ENCODE measurements around the gene ZNF700.
A peak's percentile ranks its signal among the peaks of the same experiment; 100 is the strongest.
"Not testable (repeated sequence)": the region's sequence is repeated elsewhere in the genome, so short reads cannot be mapped to it uniquely, and the experiment has no call there.

The ZNF700 gene

DNA sequence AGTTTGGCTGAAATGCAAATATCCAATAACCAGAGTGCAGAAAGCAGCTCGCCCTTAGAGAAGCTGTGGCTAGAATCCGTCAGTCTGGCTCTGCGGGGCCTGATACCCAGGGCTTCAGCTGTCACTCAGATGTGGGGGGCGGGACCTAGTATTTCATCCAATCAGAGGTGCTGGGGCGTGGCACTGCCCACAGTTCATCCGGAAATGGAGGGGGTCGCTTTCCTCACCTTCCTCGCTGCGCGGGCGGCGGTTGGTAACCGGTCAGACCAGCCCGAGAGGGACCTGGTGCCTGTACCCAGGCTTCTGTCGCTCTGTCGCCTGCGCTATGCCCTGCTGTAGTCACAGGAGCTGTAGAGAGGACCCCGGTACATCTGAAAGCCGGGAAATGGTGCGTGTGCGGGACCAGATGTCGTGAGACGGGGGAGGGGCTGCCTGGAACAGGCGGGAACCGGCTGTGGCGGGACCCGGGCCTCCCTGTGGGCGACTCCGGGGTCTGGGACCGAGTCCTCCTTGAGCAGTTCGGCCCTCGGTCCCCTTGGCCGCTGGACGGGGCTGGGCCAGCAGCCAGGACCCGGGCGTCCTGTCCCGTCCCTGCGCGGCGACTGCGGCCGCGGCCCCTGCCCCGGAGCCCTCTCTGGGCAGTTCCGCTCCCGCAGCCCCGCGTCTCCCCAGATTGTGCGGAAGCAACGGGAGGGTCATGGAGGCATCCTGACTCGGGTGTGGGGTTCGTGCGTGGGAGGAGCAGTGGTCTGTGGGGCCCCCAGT, at the start of gene ZNF700:
Gene ZNF700, plus strand, starts transcription at position 222 of the 765 bp plus-strand sequence. Its CDS starts 104 bp downstream, at position 326.
- DNase-seq = peak; percentile 91 to 94

DNA sequence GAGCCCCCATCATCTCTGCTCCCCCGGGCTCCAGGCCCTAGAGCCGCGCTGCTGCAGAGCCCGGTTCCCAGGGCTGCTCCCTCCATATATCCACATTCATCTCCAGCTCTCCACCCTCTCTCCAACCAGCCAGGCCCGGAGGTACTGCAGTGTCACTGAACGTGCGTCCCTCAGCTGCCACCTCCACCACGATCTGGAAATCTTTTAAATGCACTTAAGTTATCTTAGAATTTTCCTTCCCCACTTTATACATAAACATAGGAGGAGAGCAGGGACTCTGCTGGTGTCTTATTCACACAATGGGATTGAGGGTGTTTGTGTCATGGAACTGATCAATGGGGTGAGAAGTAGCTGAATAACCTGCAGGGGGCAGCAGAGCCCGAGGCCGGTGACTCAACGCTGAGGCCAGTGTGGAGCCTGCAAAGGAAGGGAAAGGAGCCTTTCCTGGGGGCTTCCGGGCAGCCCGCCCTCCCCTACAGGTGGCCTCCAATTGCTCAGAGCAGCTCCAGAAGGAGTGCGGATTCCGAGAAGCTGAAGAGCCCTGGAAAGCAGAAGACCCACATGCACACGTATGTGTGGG, 45.1 kb upstream of the ZNF700 start:
- peak in 1 of 2 donors; percentile 48 for DNase-seq

DNA sequence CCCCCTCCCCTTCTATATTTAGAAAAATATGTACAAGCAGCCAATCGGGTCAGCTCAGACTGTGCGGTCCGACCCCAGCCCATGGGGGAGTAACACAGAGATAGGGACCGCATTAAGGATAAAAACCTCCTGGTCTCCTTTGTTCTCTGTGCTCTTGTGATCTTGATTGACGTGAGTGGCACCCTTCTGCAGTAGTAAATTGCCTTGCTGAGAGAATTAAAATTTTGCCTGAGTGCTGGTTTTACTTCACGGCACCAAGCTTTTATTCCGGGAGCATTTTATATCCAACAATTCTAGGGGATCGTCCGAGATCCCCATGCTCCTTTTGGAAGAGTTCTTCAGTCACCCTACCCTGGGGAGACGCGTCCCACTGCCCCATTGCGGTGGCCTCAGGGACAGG, 44.3 kb upstream of the ZNF700 start:
- no peak for DNase-seq

DNA sequence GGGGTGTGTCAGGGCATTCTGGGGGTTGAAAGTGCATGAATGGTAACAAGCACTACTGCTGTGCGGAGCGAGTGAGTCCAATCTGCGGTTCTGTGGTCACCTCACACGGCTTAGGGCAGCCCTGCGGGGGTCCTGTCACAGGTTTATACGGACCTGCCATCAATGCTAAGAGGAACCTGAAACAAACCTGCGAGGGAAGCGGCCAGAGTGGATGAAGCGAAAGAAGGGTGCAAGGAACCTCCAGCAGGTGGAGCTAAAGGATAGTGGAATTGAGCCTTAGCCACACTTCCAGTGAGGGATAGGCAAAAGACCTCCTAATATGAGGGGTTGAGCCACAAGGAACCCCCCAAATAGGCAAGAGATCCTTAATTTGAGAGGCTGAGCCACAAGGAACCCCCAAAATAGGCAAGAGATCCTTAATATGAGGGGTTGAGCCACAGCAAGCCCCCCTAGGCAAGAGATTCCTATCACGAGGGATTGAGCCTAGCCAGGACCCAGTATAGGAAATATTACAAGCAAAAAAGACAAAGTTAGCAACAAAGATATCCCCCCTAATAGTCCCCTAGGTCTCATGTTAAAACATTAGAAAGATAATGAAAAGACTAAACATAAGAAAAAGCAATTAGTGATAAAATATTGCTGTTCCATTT, 43.6 kb upstream of the ZNF700 start:
- peak; percentile 58 to 75 for DNase-seq

DNA sequence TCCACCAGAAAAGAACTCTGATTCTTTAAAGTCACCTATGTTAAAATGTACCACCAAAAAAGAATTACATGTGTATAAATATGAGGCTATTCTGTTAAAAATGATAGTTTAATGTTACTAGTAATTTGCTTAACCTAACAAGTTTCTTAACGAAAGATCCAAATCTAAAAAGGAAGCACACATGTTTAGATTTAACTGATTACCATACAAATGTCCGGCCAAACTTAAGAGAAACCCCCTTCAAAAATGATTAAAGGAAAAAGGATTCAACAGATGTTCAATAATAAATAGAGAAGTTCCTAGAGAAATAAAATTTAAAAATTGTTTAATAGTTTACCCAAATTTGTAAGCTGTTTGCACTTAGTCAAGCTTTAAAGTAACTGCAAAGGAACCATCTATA, 42.3 kb upstream of the ZNF700 start:
- DNase-seq = no peak

DNA sequence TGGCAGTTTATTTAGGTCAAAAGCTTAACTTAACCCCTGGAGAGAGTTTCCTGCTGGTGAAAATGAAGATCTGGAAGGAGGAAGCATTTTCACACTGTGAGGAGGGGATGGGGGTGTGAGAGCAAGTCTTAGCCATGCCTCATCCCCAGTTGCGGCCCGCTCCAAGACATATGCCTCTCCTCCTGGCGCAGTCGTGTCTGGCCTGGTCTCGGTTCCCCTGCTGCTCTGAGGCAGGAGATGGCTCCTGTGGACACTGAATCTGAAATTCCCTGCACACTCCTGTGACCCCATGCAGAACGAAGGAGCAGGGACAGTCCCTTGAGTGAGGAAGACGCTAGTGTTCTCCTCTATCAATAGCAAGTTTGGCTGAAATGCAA, 37.7 kb upstream of the ZNF700 start:
- no peak for DNase-seq

DNA sequence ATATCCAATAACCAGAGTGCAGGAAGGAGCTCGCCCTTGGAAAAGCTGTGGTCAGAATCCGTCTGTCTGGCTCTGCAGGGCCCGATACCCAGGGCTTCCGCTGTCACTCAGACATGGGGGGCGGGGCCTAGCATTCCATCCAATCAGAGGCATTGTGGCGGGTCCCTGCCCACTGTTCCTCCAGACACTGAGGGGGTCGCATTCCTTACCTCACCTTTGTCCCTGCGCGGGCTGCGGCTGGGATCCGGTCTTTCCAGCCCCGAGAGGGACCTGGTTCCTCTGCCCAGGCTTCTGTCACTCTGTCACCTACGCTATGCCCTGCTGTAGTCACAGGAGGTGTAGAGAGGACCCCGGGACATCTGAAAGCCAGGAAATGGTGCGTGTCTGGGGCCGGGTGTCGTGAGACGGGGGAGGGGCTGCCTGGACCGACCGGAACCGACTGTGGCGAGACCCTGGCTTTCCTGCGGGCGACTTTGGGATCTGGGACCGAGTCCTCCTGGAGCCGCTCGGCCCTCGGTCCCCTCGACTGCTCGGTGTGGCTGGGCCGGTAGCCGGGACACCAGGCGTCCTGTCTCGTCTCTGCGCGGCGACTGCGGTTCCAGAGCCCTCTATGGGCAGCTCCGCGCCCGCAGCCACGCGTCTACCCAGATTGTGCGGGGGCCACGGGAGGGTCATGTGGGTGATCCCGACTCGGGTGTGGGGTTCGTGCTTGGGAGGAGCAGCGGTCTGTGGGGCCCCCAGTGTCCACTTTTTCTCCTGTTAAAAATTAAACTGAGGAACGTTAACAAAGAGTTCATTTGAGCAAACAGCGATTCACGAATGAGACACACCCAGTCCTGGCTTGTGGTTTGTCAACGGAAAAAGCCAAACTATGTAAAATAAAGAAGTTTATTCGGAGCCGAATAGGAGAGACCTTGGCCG, 37.0 kb upstream of the ZNF700 start, which contains the start of gene ZNF69:
Gene ZNF69, plus strand, starts transcription at position 172 of the 921 bp plus-strand sequence. Its CDS starts 142 bp downstream, at position 314.
- DNase-seq = peak; percentile 56 to 65

DNA sequence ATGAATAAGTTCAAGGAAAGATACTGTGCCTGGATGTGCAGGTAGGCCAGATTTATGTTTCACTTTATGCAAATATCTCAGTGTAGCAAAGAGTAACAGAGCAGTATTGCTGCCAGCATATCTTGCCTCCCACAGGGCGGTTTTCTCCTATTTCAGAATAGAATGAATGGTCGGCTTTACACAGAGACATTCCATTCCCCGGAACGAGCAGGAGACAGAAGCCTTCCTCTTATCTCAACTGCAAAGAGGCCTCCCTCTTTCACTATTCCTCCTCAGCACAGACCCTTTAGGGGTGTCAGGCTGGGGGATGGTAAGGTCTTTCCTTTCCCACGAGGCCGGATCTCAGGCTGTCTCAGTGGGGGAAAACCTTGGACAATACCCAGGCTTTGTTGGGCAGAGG, 35.0 kb upstream of the ZNF700 start:
- DNase-seq = not testable (repeated sequence)

DNA sequence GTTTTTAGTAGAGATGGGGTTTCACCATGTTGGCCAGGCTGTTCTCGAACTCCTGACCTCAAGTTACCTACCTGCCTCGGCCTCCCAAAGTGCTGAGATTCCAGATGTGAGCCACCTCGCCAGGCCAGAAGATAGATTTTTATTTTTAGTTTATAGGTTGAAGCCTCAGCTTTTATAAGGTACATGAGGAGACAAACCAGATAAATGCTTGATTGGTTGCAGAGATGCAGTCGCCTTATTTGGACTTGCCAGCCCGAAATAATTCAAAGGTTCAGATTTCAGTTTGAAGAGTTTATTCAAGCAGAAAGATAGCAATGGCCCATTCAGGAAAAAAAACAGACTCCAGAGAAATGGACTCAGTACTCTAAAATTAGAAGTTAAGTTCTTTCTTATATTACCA, 34.3 kb upstream of the ZNF700 start:
- DNase-seq = no peak

DNA sequence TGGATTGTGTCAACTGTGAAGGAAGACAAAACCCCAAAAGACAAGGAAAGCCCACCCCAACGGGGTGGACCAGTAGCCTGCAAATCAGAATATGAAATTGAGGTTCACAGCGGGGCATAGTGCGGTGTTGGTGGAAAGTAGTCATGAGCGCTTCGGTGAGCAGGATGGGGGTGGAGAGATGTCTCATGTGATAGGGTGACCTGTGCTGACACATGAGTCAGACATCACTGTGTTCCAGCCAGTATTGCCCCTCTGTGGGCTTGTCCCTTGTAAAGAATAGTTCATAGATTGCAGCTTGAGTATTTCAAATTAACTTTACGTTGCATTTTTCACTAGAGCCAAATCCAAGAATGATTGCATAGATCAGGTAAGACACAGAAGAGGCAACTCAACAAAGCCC, 30.1 kb upstream of the ZNF700 start:
- DNase-seq = no peak

DNA sequence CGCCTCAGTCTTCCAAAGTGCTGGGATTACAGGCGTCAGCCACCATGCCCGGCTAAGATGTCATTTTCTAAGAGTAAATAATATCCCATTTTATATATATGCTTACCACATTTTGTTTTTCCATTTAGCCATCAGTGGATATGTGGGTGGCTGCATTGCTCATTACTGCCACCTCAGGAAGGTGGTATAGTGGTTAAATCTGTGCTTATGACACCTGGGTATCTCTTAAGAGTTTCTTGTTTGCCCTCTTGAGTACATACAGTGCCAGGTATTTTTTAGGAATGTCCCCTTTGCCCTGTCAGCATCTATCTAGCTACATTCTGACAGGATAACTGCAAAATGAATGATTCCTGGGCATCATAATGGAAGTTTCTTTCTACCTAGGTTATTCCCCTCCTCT, 22.7 kb upstream of the ZNF700 start:
- DNase-seq = no peak

DNA sequence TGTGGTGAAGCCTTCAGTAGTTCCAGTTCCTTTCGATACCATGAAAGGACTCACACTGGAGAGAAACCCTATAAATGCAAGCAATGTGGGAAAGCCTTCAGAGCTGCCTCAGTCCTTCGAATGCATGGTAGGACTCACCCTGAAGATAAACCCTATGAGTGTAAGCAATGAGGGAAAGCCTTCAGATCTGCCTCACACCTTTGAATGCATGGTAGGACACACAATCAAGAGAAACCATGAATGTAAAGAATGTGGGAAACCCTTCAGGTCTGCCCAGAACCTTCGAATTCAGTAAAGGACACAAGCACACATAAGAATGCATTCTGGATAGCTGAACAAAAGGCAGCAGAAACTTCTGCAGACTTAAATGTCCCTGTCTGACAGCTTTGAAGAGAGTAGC, 19.0 kb upstream of the ZNF700 start:
- DNase-seq = no peak

DNA sequence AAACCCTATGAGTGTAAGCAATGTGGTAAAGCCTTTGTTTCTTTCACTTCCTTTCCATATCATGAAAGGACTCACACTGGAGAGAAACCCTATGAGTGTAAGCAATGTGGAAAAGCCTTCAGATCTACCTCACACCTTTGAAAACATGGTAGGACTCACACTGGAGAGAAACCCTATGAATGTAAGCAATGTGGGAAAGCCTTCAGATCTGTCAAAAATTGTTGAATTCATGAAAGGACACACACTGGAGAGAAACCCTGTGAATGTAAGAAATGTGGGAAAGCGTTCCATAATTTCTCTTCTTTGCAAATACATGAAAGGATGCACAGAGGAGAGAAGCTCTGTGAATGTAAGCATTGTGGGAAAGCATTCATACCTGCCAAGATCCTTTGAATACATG, 13.0 kb upstream of the ZNF700 start:
- not testable (repeated sequence) for DNase-seq

DNA sequence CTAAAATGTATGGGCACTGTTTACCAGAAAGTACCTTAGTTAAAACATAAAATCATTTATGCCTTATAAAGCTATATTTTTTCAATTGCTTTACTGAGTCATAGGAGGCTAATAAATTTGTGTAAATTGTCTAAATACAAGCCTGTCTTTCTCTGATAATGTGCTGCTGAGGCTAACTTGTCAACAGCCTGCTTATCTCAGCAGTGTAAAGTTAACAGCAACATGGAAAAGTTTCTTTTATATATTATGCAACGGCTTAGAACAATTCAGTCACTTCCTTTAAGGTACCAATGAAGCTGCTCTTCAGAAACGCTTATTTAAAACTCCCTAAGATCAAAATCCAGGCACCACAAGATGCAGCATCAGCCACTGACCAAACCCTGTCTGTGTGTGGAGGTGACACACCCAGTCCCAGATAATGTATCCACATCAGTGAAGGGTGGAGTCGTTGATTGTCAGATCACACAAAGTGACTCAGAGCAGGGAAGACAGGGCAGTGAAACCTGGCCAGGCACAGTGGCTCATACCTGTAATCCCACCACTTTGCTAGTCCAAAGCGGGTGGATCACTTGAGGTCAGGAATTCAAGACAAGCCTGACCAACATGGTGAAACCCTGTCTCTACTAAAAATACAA, 10.4 kb upstream of the ZNF700 start:
- DNase-seq = not testable (repeated sequence)

DNA sequence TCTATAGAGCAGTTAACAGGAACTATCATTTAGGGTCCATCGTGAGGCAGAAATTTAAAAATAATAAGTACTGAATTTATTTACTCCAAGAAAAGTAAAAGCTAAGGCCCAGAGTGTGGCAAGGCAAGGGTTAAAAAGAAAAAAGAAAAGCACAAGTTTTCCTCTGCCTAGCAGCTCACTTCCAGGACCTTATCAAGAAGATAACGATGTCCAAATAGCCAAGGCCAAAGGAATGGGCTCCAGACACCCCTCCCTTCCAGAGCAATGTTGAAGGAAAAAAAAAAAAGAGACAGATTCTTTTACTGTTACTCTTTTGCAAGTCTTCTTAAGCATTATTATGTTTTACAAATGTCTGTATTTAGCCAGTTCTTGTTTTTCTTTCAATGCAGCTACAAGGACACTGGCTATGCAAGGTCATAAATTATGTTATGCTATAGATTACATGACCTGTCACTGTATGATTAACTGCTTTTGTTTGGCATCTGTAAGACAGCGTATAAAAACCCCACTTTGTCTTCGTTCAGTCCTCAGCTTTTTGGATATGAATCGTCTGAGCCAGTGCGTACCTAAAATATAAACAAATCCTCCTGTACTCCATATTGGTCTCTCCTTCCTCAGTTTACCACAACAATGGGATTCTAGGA, 2.9 kb upstream of the ZNF700 start:
- DNase-seq = no peak

DNA sequence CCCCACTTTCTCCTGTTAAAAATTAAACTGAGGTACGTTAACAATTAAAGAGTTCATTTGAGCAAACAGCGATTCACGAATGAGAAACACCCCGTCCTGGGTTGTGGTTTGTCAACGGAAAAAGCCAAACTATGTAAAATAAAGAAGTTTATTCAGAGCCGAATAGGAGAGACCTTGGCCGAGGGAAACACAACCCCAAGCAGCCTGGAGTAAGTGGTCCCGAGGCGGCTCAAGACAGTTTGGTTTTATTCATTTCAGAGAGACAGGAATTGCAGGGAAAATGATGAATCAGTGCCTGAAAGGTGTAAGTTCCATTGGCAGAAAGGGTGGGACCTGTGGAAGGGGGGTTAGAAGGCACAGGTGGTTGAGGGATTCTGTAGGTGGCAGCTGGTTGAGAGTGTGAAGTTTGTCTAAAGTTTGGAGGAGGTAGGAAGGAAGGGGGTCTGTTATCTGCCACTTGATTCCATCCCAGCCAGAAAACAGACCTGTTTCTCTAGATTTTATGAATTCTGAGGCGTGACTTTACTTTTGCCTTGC, 812 bp downstream of the ZNF700 start:
- DNase-seq = not testable (repeated sequence)

DNA sequence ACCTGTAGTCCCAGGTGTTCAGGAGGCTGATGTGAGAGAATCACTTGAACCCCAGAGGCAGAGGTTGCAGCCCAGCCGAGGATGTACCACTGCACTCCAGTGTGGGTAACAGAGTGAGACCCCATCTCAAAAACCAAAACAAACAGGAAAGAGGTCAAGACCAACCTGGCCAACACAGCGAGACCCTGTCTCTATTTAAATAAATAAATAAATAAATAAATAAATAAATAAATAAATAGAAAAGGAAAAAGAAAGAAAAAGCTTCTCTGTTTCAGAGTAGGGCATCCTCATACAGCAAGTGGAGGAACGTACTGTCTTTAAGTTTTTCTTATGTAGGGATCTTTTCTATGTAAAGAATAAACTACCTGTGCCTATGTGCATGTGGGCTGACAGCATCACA, 2.3 kb downstream of the ZNF700 start:
- DNase-seq = no peak

DNA sequence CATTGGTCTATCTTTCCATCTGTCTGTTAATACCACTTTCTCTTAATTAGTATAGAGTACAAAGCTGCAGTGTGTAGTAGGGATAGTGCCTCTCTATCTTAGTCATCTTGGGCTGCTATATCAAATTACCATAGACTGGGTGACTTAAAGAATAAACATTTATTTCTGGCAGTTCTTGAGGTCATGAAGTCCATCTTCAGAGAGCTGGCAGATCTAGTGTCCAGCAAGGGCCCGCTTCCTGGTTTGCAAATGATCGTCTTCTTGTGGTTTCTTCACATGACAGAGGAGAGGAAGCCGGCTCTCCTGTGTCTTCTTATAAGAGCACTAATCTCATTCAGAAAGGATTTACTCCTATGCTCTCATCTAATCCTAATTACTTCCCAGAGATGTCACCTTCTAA, 6.1 kb downstream of the ZNF700 start:
- no peak for DNase-seq

DNA sequence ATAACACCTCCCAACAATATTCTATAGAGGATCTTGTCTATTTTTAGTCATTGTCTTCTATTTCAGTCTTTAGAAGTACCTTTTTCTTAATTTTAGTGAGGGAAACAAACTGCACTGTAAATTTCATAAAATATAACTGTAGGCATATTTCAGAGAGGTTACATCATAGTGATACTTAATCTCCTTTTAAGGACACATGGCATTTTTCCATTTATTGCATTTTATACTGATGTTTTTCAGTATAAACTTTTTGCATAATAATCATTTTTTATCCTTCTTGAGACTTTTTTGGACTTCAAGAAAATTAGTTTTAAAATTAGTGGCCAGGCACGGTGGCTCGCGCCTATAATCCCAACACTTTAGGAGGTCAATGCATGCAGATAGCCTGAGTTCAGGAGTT, 6.6 kb downstream of the ZNF700 start:
- no peak for DNase-seq

DNA sequence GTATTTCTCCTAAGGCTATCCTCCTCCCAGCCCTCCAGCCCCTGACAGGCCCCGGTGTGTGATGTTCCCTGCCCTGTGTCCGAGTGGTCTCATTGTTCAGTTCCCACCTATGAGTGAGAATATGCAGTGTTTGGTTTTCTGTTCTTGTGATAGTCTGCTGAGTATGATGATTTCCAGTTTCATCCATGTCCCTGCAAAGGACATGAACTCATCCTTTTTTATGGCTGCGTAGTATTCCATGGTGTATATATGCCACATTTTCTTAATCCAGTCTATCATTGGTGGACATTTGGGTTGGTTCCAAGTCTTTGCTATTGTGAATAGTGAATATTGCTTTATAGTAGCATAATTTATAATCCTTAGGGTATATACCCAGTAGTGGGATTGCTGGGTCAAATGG, 10.9 kb downstream of the ZNF700 start:
- DNase-seq = not testable (repeated sequence)

DNA sequence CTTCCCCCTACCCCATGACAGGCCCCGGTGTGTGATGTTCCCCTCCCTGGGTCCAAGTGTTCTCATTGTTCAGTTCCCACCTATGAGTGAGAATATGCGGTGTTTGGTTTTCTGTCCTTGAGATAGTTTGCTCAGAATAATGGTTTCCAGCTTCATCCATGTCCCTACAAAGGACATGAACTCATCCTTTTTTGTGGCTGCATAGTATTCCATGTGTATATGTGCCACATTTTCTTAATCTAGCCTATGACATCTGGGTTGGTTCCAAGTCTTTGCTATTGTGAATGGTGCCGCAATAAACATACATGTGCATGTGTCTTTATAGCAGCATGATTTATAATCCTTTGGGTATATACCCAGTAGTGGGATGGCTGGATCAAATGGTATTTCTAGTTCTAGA, 13.5 kb downstream of the ZNF700 start:
- DNase-seq = not testable (repeated sequence)

Data from CD4-positive, alpha-beta T cell treated with Interferon alpha-2 for 1 hour (primary cell).